Islet precursor cell (in vitro differentiated cells): ENCODE results near the gene TP63.
A peak's percentile ranks its signal among the peaks of the same experiment; 100 is the strongest.
"Not testable (repeated sequence)": the region's sequence is repeated elsewhere in the genome, so short reads cannot be mapped to it uniquely, and the experiment has no call there.

ENCODE experiments used
- DNase-seq: peaks from one replicate; pipeline ENCODE4 v3.0.0-alpha.2; 2018

The TP63 gene

GRCh38 chr3:189626286-189626685 lies 4.9 kb upstream of the TP63 start:
- DNase-seq = no peak

- no peak for DNase-seq
Observed at GRCh38 chr3:189629803-189630455, 1.3 kb upstream of the TP63 start.

DNA sequence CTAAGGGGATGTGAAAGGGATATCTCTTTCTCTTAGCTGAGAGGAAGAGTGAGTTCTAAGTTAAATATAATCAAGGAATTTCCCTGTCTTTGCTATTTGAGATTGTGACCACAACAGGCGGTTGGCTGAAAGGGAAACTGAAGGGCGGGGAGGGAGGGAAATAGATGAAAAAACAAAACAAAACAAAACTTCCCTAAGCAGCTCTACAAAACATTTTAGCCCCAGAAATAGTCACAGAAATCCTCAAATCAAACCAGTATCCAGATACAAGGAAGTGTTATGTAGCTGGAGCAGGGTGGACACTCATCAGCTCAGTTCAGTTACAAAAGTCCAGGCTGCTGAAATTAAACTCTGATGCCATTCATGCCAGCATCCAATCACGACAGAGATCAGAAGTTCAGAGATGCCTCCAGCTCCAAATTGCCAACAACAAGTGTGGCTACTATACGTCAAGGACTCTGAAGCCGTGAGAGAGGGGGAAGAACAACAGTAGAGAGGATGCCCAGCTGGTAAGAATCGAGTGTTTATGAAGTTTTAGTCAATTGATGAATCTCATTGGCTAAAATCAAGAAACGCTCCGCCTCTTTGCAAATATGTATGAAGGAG lies 319 bp upstream of the TP63 start:
- no peak for DNase-seq

DNA sequence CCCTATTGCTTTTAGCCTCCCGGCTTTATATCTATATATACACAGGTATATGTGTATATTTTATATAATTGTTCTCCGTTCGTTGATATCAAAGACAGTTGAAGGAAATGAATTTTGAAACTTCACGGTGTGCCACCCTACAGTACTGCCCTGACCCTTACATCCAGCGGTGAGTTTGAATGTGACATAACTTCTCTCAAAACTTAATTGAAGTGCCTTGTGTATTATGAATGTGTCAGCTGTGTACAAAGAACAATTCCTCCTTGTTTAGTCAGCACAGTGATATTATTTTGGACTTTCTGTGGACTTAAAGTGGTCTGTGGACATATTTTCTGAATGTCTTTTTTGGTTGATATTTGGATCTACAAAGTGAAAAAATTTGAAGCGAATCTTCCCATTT lies 220 bp downstream of the TP63 start:
- DNase-seq = no peak

GRCh38 chr3:189632242-189632641 lies 1.1 kb downstream of the TP63 start:
- DNase-seq = no peak

DNA sequence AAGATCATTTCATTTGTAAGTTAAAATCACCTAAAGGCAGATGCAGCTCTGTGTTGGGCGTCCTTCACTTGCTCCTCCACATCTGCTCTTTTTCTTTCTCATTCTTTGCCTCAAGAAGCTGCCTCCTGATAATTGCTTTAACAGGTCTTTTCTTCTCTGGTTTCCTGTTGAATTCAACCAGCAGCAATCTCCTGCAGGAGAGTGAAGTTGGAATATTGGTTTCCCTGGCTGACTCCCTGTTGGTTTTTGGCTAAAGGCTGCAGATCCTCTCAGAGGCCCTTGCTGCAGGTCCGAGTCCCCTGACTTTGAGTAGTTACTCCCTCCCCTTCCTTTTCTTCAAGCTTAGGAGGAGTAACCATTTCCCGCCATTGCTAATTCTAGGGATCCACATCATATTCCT lies 4.2 kb downstream of the TP63 start:
- DNase-seq = no peak

DNA sequence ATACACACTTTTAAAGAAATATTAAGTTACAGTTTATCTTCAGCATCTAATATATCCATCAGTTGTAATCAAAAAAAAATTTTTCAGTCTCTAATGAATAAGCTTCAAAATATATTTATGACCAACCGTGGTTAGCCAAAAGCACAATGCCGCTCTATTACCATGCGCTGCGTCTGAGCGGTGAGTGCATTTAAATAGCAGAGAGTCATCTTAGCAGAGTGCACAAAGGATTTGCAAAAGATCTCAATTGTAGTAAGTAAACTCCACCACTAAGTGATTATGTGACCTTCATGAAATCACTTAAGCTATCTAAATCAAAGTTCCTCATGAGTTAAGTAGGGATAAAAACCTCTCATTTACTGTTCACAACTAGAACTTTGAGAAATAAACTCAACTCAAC lies 4.9 kb downstream of the TP63 start:
- DNase-seq = no peak

DNA sequence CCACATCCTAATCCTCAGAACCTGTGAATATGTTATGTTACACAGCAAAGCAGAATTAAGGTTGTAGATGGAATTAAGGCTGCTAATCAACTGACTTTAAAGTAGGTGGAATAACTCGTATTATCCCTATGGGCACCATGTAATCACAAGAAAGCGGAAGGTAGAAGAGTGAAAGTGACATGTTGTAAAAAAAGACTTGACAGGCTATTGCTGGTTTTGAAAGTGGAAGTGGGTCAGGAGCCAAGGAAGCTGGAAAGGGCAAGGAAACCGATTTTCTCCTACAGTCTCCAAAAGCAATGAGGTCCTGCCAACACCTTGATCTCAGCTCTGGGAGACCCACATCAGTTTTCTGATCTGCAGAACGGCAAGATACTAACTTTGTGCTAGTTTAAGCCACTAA lies 6.6 kb downstream of the TP63 start:
- DNase-seq = no peak

DNA sequence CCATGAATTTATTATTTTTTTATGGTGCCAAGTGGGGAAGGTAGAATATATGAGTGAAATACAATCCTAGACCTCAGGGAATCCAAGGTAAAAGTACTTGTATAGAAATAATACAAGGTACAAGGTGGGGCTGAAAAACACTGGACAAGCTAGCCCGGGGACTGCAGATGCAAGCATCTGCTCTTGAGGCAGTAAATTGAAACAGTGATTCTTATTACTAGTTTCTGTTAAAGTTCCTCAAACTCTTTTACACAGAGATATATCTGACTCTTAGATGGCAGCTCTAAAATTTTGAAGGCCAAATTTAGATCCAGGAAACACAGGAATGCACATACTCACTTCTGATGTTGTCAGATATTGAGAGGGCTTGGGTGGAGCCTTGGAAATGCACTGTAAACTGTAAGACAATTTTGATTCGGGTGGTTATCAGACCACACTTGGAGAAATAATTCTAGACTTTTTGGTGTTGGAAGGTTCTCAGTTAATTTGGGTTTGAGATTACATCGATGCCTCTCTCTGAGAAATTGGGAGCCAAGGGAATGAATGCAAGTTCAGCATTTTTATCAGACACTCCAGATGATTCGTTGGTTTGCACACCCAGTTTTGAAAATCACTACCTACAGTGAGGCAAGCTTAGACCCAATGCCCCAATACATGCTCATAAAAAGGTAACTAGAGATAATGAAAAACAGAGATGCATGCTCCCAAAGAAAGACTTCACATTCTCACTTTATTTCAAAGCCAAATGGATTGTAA lies 7.3 kb downstream of the TP63 start:
- DNase-seq = no peak

DNA sequence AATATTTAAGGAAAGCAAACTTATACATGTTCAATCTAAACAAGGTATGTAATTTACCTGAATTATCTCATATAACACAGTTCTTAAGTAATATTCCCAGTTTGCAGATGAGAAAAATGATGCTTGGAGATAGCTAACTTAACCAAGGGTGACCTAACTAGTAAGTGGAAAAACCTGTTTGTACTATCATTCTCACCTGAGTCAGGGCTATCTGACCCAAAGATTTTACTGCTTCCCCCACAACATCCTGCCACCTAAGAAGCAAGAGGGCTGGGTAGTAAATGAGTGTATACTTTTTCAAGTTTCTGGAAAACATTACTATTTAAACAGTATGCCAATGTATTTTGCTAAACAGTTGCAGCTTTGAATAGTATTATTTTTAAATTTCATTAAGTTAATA lies 10.6 kb downstream of the TP63 start:
- DNase-seq = no peak

DNA sequence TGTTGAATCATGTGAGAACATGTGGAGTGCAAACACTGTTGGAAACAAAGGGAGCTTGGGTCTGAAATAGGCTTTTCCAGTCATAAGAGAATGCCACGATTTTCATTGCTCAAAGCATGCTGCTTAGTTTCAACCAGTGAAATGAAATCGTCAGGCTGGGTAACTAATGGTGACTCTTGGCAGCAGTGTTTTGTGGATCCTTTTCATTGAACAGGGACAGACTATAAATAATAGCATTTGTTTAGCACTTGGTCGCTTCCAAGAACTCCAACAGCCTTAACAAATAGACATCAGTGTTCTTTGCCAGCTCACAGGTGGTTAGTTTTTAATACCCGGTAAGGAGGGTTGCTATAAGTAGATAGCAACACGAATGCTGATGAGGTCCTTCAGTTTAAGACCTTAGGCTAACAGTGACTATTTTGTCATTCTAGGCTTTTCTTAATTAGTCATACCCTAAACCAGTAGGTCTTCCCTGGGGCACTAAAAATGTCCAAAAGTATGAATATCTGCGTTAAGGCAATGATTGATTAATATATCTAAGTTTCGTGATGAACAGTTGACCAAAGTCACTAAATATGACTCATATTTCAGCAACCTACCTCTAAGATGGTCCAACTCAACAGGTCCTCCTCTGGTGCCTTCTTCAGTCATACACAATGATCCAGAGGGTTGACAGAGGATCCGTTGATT lies 15.8 kb downstream of the TP63 start:
- DNase-seq = no peak

DNA sequence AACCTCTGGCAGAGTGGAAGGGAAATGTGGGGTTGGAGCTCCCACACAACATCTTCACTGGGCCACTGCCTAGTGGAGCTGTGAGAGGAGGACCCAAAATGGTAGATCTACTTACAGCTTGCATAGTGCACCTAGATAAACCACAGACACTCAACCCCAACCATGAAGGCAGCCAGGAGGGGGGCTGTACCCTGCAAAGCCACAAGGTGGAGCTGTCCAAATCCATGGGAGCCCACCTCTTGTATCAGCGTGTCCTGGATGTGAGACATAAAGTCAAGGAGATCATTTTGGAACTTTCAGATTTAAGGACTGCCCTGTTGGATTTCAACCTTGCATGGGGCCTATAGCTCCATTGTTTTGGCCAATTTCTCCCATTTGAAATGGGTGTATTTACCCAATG lies 20.9 kb downstream of the TP63 start:
- DNase-seq = peak; percentile 56

GRCh38 chr3:189655617-189656016 lies 24.4 kb downstream of the TP63 start:
- DNase-seq = no peak

DNA sequence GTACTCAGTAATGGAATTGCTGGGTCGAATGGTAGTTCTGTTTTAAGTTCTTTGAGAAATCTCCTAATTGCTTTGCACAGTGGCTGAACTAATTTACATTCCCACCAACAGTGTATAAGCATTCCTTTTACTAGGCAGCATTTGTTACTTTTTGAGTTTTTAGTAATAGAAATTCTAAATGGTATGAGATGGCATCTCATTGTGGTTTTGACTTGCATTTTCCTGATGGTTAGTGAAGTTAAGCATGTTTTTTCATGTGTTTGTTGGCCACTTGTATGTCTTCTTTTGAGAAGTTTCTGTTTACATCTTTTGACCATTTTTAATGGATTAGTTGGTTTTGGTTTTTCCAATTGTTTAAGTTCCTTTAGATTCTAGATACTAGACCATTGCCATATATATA lies 28.4 kb downstream of the TP63 start:
- no peak for DNase-seq

GRCh38 chr3:189664311-189664710 lies 33.1 kb downstream of the TP63 start:
- DNase-seq = no peak

DNA sequence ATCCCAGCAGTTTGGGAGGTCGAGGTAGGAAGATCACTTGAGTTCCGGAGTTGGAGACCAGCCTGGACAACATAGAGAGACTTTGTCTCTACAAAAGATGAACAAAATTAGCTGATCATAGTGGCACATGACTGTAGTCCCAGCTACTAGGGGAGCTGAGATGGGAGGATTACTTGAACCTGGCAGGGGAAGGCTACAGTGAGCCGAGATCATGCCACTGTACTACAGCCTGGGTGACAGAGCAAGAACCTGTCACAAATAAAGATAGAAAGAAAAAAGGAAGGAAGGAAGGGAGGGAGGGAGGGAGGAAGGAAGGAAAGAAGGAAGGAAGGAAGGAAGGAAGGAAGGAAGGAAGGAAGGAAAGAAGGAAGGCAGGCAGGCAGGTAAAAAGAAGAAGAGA lies 41.2 kb downstream of the TP63 start:
- DNase-seq = not testable (repeated sequence)

- DNase-seq = no peak
Observed at GRCh38 chr3:189673535-189673934, 42.3 kb downstream of the TP63 start.

DNA sequence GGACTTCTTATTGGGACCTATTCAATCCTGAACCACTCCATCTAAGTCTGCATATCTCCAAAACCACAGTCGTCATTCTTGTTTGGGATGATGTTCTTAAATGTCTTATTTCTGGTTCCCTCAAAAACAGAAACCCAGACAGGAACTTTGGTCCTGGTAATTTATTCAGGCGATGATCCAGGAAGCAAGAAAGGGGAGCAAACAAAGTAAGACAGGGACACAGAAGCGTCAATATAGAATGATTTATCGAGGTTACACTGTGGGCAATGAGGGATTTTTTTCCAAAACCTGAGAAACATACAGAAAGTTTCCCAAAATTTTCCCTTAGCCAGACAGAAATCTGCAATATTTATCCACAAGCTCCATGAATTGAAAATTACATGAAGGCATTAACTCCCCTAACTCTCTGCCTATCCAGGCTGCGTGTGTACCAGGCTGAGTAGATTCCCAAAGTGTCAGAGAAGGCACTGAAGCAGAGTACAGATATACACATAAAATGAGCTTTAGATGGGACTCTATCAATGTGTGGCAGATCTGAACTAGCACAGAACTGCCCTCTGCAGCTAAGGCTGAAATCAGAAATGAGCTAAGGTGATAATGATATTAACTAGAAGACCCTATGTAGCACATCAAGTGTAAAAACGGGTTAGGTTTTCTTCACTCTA lies 43.2 kb downstream of the TP63 start:
- no peak for DNase-seq

DNA sequence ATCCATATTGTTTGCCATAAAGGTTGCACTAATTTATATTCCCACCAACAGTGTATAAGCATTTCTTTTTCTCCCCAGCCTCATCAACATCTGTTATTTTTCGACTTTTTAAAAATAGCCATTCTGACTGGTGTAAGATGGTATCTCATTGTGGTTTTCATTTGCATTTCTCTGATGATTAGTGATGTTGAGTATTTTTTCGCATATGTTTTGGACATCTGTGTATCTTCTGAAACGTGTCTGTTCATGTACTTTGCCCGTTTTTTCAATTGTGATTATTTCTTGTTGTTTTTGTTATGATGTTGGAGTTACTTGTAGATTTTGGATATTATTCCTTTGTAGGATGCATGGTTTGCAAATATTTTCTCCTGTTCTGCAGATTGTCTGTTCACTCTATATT lies 46.5 kb downstream of the TP63 start:
- no peak for DNase-seq

DNA sequence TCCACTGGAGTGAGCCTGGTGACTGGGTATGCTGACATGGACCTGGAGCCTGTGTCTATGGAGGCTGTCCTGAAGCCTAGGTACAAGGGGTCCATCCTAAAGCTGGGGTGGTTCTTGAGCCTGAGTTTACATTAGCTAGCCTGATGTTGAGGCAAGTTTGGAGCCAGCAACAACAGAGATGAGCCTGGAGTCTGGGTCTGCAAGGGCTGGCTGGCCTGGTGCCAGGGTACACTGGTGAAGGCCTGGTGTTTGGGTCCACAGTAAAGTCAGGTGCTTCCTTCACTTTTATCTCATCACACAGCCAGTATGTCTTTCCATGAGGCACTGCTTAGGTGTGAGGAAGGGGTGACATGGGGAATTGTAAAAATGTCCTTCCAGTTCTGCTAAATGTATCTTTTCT lies 49.5 kb downstream of the TP63 start:
- no peak for DNase-seq

GRCh38 chr3:189683546-189684255 lies 52.5 kb downstream of the TP63 start:
- no peak for DNase-seq

DNA sequence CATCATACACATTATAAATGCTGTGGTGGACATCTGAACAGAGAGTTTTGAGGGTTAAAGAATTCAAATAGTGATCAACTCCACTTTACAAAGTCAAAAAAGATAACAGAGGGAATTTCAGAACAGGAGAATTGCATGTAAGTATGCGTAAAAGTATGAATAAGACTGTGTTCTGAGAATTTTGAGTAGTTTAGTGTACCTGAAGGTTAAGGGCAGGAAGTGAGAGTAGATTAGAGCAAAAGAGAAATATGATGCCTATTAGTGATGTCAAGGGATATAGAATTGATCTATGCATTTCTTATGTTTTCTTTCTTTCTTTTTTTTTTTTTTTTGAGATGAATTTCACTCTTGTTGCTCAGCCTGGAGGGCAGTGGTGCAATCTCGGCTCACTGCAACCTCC lies 53.1 kb downstream of the TP63 start:
- DNase-seq = no peak

- DNase-seq = no peak
Observed at GRCh38 chr3:189685291-189685690, 54.1 kb downstream of the TP63 start.
